MM.1S (cell line): ENCODE measurements around the gene CDPF1.
"Not testable (repeated sequence)": the region's sequence is repeated elsewhere in the genome, so short reads cannot be mapped to it uniquely, and the experiment has no call there.

Experiments
- DNase-seq: peaks from one replicate; pipeline ENCODE4 v3.0.0-alpha.2; 2015
- H2AFZ ChIP-seq: fragments of 300-600 bp; sonication (generic); 2 replicates; pipeline ENCODE4 v1.6.0; 2016; ENCODE audit warnings: antibody characterized with exemption, low read length
- H3F3A ChIP-seq: fragments of 300-600 bp; sonication (generic); 2 replicates; pipeline ENCODE4 v1.6.1; 2016; ENCODE audit warnings: mild to moderate bottlenecking, antibody characterized with exemption, low read length, moderate library complexity, mixed read lengths; ENCODE audit not compliant: insufficient read depth
- H3K27ac ChIP-seq: fragments of 300-600 bp; sonication (generic); 2 replicates; pipeline ENCODE4 v1.5.1; 2016; ENCODE audit warnings: mild to moderate bottlenecking, low read length
- H3K27me3 ChIP-seq: fragments of 300-600 bp; sonication (generic); replicated peaks from 2 replicates; pipeline ENCODE4 v1.6.0; 2016; ENCODE audit warnings: low read length; ENCODE audit not compliant: insufficient read depth
- H3K36me3 ChIP-seq: fragments of 300-600 bp; sonication (generic); replicated peaks from 2 replicates; pipeline ENCODE4 v1.6.1; 2016; ENCODE audit warnings: mild to moderate bottlenecking, low read length, mixed read lengths; ENCODE audit not compliant: insufficient read depth
- H3K4me1 ChIP-seq: fragments of 300-600 bp; sonication (generic); 2 replicates; pipeline ENCODE4 v1.6.1; 2016; ENCODE audit warnings: low read length, mixed read lengths
- H3K4me2 ChIP-seq: fragments of 300-600 bp; sonication (generic); 2 replicates; pipeline ENCODE4 v1.6.0; 2016; ENCODE audit warnings: low read depth, low read length
- H3K4me3 ChIP-seq: fragments of 300-600 bp; sonication (generic); 2 replicates; pipeline ENCODE4 v1.5.1; 2016; ENCODE audit warnings: low read length, mixed read lengths
- H3K79me2 ChIP-seq: fragments of 300-600 bp; sonication (generic); 2 replicates; pipeline ENCODE4 v1.6.1; 2016; ENCODE audit warnings: mixed run types, low read length, mixed read lengths
- H3K9ac ChIP-seq: fragments of 300-600 bp; sonication (generic); 2 replicates; pipeline ENCODE4 v1.6.1; 2016; ENCODE audit warnings: low read length, mixed read lengths
- H3K9me2 ChIP-seq: fragments of 300-600 bp; sonication (generic); replicated peaks from 2 replicates; pipeline ENCODE4 v1.6.1; 2016; ENCODE audit warnings: mild to moderate bottlenecking, low read length, mixed read lengths; ENCODE audit not compliant: insufficient read depth
- H3K9me3 ChIP-seq: fragments of 300-600 bp; sonication (generic); replicated peaks from 2 replicates; pipeline ENCODE4 v1.6.1; 2016; ENCODE audit warnings: mild to moderate bottlenecking, low read length, mixed read lengths; ENCODE audit not compliant: insufficient read depth
- H4K20me1 ChIP-seq: fragments of 300-600 bp; sonication (generic); 2 replicates; pipeline ENCODE4 v1.6.1; 2016; ENCODE audit warnings: mild to moderate bottlenecking, low read length, moderate library complexity, mixed read lengths; ENCODE audit not compliant: insufficient read depth
- EZH2 ChIP-seq: fragments of 300-600 bp; sonication (generic); optimal IDR thresholded peaks from 2 replicates; pipeline ENCODE3; 2017; ENCODE audit warnings: low read depth, mild to moderate bottlenecking, antibody characterized with exemption, low read length, mixed read lengths
- EZH2phosphoT487 ChIP-seq: fragments of 300-600 bp; sonication (generic); IDR thresholded peaks from 2 replicates; pipeline ENCODE4 v1.6.1; 2018; ENCODE audit warnings: antibody characterized with exemption, low read length
- TF ChIP-seq, protein P1 (sequence below): fragments of 300-600 bp; sonication (generic); IDR thresholded peaks from 2 replicates; pipeline ENCODE4 v1.5.1; 2016; ENCODE audit warnings: antibody characterized with exemption, low read length, mixed read lengths

CDPF1 gene

GRCh38 chr22:46267431-46268279 is 17.6 kb upstream of the CDPF1 start, which contains the start of gene TTC38:
TSS of gene TTC38 (plus strand) at chr22:46268008. CDS start at chr22:46268040, 32 bp downstream.
- no peaks in the 10 kb centered on the region for H4K20me1 ChIP-seq
- no peaks in the 10 kb centered on the region for H3K9me2 ChIP-seq
- no peaks in the 10 kb centered on the region for H3K9me3 ChIP-seq
- H3K9ac ChIP-seq = peak within 1 kb of the TSS; percentile 60; the same call in 1 of the 2 replicates
- H3K27me3 ChIP-seq = peaks cover 5% of the 10 kb centered on the region; the same call in 1 of the 2 replicates
- no peaks in the 10 kb centered on the region for H3K79me2 ChIP-seq
- DNase-seq = peak; percentile 45
- H3K4me1 ChIP-seq = no peaks in the 10 kb centered on the region; the same call in 1 of the 2 replicates
- no peak for TF ChIP-seq EZH2phosphoT487
- TF ChIP-seq, protein P1, sequence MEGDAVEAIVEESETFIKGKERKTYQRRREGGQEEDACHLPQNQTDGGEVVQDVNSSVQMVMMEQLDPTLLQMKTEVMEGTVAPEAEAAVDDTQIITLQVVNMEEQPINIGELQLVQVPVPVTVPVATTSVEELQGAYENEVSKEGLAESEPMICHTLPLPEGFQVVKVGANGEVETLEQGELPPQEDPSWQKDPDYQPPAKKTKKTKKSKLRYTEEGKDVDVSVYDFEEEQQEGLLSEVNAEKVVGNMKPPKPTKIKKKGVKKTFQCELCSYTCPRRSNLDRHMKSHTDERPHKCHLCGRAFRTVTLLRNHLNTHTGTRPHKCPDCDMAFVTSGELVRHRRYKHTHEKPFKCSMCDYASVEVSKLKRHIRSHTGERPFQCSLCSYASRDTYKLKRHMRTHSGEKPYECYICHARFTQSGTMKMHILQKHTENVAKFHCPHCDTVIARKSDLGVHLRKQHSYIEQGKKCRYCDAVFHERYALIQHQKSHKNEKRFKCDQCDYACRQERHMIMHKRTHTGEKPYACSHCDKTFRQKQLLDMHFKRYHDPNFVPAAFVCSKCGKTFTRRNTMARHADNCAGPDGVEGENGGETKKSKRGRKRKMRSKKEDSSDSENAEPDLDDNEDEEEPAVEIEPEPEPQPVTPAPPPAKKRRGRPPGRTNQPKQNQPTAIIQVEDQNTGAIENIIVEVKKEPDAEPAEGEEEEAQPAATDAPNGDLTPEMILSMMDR = no peak
- no peak for TF ChIP-seq EZH2
- H3K36me3 ChIP-seq = no peaks in the 10 kb centered on the region
- peak within 1 kb of the TSS; percentile 91 for H3K4me2 ChIP-seq
- H2AFZ ChIP-seq = peak within 1 kb of the TSS; percentile 93
- H3F3A ChIP-seq = no peaks in the 10 kb centered on the region
- H3K4me3 ChIP-seq = peak within 1 kb of the TSS; percentile 80
- no peak within 1 kb of the TSS for H3K27ac ChIP-seq

DNA sequence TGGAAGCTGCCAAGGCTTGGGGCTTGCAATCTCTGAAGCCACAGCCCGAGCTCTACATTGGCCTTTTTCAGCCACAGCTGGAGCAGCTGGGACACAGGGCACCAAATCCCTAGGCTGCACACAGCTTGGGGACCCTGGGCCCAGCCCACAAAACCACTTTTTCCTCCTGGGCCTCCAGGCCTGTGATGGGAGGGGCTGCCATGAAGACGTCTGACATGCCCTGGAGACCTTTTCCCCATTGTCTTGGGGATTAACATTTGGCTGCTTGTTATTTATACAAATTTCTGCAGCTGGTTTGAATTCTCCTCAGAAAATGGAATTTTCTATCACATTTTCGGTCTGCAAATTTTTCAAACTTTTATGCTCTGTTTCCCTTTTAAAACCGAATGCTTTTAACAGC is 15.5 kb upstream of the CDPF1 start:
- H3K4me2 ChIP-seq, H3K9me2 ChIP-seq, H2AFZ ChIP-seq, H3K4me3 ChIP-seq, H3F3A ChIP-seq, H4K20me1 ChIP-seq, H3K9ac ChIP-seq, DNase-seq, H3K9me3 ChIP-seq, H3K36me3 ChIP-seq, H3K4me1 ChIP-seq, H3K79me2 ChIP-seq, H3K27ac ChIP-seq: not testable (repeated sequence)
- peaks cover 17% of the 10 kb centered on the region for H3K27me3 ChIP-seq

DNA sequence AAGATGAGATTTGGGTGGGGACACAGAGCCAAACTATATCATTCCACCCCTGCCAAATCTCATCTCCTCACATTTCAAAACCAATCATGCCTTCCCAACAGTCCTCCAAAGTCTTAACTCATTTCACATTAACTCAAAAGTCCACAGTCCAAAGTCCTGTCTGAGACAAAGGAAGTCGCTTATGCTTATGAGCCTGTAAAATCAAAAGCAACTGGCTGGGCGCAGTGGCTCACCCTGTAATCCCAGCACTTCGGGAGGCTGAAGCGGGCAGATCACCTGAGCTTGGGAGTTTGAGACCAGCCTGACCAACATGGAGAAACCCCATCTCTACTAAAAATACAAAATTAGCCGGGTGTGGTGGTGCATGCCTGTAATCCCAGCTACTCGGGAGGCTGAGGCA is 14.4 kb upstream of the CDPF1 start:
- H3K9me3 ChIP-seq, H3K27ac ChIP-seq, H3K9ac ChIP-seq, H3F3A ChIP-seq, H2AFZ ChIP-seq, DNase-seq, H3K36me3 ChIP-seq, H3K9me2 ChIP-seq, H3K4me2 ChIP-seq, H3K4me3 ChIP-seq, H3K79me2 ChIP-seq, H3K4me1 ChIP-seq, H4K20me1 ChIP-seq: not testable (repeated sequence)
- H3K27me3 ChIP-seq = peaks cover 24% of the 10 kb centered on the region

DNA sequence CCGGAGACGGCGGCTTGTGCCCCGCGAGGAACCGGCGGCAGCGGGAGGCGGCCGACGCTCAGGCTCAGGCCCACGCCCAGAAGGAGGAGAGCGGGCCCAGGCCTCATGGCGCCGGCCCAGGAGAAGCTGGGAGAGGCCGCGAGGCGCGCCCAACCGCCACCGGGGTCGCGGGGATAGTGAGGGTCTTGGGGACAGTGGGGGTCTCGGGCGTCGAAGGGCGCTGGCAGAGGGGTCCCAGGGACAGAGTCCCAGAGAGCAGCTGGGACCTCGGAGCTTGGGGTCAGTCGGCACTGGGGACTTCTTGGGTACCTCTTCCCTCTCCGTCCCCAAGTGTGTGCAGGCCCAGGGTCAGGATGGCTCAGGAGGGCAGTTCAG is 13.1 kb upstream of the CDPF1 start, which contains the start of gene PKDREJ:
Gene PKDREJ, minus strand, starts transcription at position 128 of the 375 bp plus-strand sequence. Its CDS starts 21 bp downstream, at position 107.
- Histone ChIP-seq H4K20me1 (no peaks in the 10 kb centered on the region), H3K9ac (no peak within 1 kb of the TSS), H3K27me3 (peaks cover 35% of the 10 kb centered on the region), H3K36me3 (no peaks in the 10 kb centered on the region), H3K27ac (no peak within 1 kb of the TSS), H3K9me3 (no peaks in the 10 kb centered on the region), H2AFZ (no peak within 1 kb of the TSS), H3K4me2 (no peak within 1 kb of the TSS), H3F3A (no peaks in the 10 kb centered on the region), H3K4me3 (no peak within 1 kb of the TSS), H3K79me2 (no peaks in the 10 kb centered on the region), H3K9me2 (no peaks in the 10 kb centered on the region), H3K4me1 (no peaks in the 10 kb centered on the region; the same call in 1 of the 2 replicates)
- no peak for DNase-seq
- TF ChIP-seq EZH2phosphoT487 = no peak
- no peak for TF ChIP-seq EZH2
- TF ChIP-seq, protein P1 = no peak
